Measurements from ENCODE around the gene SGCA. TPM values are rescaled to one million over a fixed set of nuclear protein-coding genes. Genes with fewer than 3 reads are reported as not detected.

The SGCA gene
- total RNA-seq, 1 donor from 2014 or later: not detected

- TF ChIP-seq CTCF (conservative IDR thresholded peaks at IDR 0.05): peak; percentile 33
- no peaks in the 10 kb centered on the region for H3K27me3 Mint-ChIP-seq (ENCODE audit: low read depth)
- peaks cover 47% of the 10 kb centered on the region for H3K4me1 Mint-ChIP-seq
- H3K4me3 Mint-ChIP-seq: peak overlapping the region; percentile 89
- H3K9me3 Mint-ChIP-seq: no peaks in the 10 kb centered on the region
- no peak overlapping the region for H3K27ac Mint-ChIP-seq (ENCODE audit: unreplicated experiment)
- no peaks in the 10 kb centered on the region for H3K36me3 Mint-ChIP-seq (ENCODE audit: low read depth)
- DNase-seq (ENCODE audit: low read depth, low spot score): peak; percentile 45
Observed at GRCh38 chr17:50149417-50150353, 16.1 kb upstream of the SGCA start.

GRCh38 chr17:50150354-50151040 is 15.3 kb upstream of the SGCA start, which contains the start of gene PPP1R9B:
Gene PPP1R9B, minus strand, starts transcription at chr17:50150677. Its CDS starts 164 bp downstream, at chr17:50150513.
- peak within 1 kb of the TSS; percentile 96 for H3K27ac Mint-ChIP-seq (ENCODE audit: unreplicated experiment)
- no peak for TF ChIP-seq CTCF (conservative IDR thresholded peaks at IDR 0.05)
- H3K36me3 Mint-ChIP-seq (ENCODE audit: low read depth): no peaks in the 10 kb centered on the region
- peaks cover 50% of the 10 kb centered on the region for H3K4me1 Mint-ChIP-seq
- DNase-seq (ENCODE audit: low read depth, low spot score): no peak
- no peaks in the 10 kb centered on the region for H3K9me3 Mint-ChIP-seq
- H3K4me3 Mint-ChIP-seq: peak within 1 kb of the TSS; percentile 97
- no peaks in the 10 kb centered on the region for H3K27me3 Mint-ChIP-seq (ENCODE audit: low read depth)

DNA sequence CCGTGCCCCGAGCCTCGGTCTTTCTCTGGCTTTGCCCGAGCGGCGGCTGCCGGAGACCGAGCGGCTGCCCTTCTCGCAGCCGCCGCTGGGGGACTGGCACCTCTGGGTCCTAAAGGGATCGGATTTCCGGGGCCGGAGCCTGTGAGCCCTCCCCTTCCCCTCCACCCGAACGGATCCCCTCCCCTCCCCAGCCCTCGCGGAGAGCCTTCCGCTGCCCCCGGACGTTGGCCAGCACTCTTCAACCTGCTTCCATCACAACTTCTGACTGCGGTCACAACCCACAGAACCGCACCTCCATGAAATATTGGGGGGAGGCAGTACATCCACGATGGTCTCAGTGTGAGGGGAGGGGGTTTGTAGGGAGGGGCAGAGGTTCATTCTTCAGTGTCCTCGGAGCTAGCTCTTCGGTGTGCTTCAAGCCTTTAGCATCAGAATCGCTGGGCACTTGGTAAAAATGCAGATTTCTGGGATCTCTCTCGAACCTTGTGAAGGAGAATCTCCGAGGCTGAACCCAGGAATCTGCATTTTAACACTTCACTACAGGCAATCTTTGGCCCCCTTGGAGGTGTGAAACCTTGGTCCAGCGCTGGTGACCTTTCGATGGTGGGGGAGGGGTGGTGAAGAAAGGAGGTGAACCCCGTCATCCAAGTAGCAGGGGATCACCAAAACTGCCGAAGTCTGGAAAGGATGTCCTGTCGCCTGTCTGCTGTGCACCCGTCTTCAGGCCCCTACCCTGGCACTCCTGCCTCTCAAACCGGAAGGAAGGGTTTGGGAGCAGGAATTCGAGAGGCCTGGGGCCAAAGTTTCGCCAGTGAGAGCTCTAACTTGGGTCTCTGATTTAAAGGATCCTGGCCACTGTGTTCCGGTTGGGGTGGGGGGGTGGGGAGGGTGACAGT is 14.5 kb upstream of the SGCA start:
- peak; percentile 83 for DNase-seq (ENCODE audit: low read depth, low spot score)
- H3K4me3 Mint-ChIP-seq: peak overlapping the region; percentile 97
- peak overlapping the region; percentile 96 for H3K27ac Mint-ChIP-seq (ENCODE audit: unreplicated experiment)
- peaks cover 45% of the 10 kb centered on the region for H3K4me1 Mint-ChIP-seq
- no peaks in the 10 kb centered on the region for H3K27me3 Mint-ChIP-seq (ENCODE audit: low read depth)
- TF ChIP-seq CTCF (conservative IDR thresholded peaks at IDR 0.05): peak; percentile 71
- no peaks in the 10 kb centered on the region for H3K9me3 Mint-ChIP-seq
- no peaks in the 10 kb centered on the region for H3K36me3 Mint-ChIP-seq (ENCODE audit: low read depth)

- DNase-seq (ENCODE audit: low read depth, low spot score): peak; percentile 68
- H3K27me3 Mint-ChIP-seq (ENCODE audit: low read depth): no peaks in the 10 kb centered on the region
- H3K36me3 Mint-ChIP-seq (ENCODE audit: low read depth): no peaks in the 10 kb centered on the region
- peak overlapping the region; percentile 97 for H3K4me3 Mint-ChIP-seq
- H3K9me3 Mint-ChIP-seq: no peaks in the 10 kb centered on the region
- peak overlapping the region; percentile 76 for H3K27ac Mint-ChIP-seq (ENCODE audit: unreplicated experiment)
- H3K4me1 Mint-ChIP-seq: peaks cover 37% of the 10 kb centered on the region
- TF ChIP-seq CTCF (conservative IDR thresholded peaks at IDR 0.05): no peak
Observed at GRCh38 chr17:50151937-50152547, 13.8 kb upstream of the SGCA start.
